Measurements from ENCODE around the gene METTL9. TPM values are rescaled to one million over a fixed set of nuclear protein-coding genes. Genes with fewer than 3 reads are reported as not detected.
A peak's percentile ranks its signal among the peaks of the same experiment; 100 is the strongest.
"Not testable (repeated sequence)": the region's sequence is repeated elsewhere in the genome, so short reads cannot be mapped to it uniquely, and the experiment has no call there.

The METTL9 gene
- total RNA-seq, 2 donors from 2014 or later = 83.7 to 90.6 TPM

GRCh38 chr16:21667575-21667974 lies 68.2 kb downstream of the METTL9 start:
- Histone ChIP-seq H3K4me1 (no peaks in the 10 kb centered on the region), H3K9me3 (no peaks in the 10 kb centered on the region), H3K4me3 (no peak overlapping the region), H3K9ac (ENCODE audit: low read depth in 2 of 2, low read length in 2 of 2) (no peak overlapping the region), H3K36me3 (no peaks in the 10 kb centered on the region), H3K27ac (no peak overlapping the region), H3K27me3 (peaks cover 13% of the 10 kb centered on the region)
- intact Hi-C loops (cut with DNase I) = no loop called here
- no peak for TF ChIP-seq CTCF (IDR thresholded peaks at IDR 0.05)
- no peak for DNase-seq

- no peak overlapping the region for H3K9ac ChIP-seq (ENCODE audit: low read depth in 2 of 2, low read length in 2 of 2)
- no peaks in the 10 kb centered on the region for H3K27me3 ChIP-seq
- H3K4me1 ChIP-seq = no peaks in the 10 kb centered on the region
- H3K9me3 ChIP-seq = no peaks in the 10 kb centered on the region
- intact Hi-C loops (cut with DNase I) = no loop called here
- no peak for TF ChIP-seq CTCF (IDR thresholded peaks at IDR 0.05)
- no peak for DNase-seq
- H3K36me3 ChIP-seq = no peaks in the 10 kb centered on the region
- no peak overlapping the region for H3K27ac ChIP-seq
- H3K4me3 ChIP-seq = no peak overlapping the region
Observed at GRCh38 chr16:21673469-21673868, 74.1 kb downstream of the METTL9 start.

GRCh38 chr16:21674456-21674855 lies 75.1 kb downstream of the METTL9 start:
- DNase-seq; H3K4me1 ChIP-seq; H3K27me3 ChIP-seq; intact Hi-C loops (cut with DNase I); H3K27ac ChIP-seq; H3K9ac ChIP-seq (ENCODE audit: low read depth in 2 of 2, low read length in 2 of 2); H3K9me3 ChIP-seq; H3K4me3 ChIP-seq; H3K36me3 ChIP-seq: not testable (repeated sequence)

GRCh38 chr16:21680714-21681113 lies 81.3 kb downstream of the METTL9 start:
- H3K27ac ChIP-seq; intact Hi-C loops (cut with DNase I); H3K36me3 ChIP-seq; H3K4me1 ChIP-seq; DNase-seq; H3K27me3 ChIP-seq; H3K4me3 ChIP-seq; H3K9me3 ChIP-seq; H3K9ac ChIP-seq (ENCODE audit: low read depth in 2 of 2, low read length in 2 of 2): not testable (repeated sequence)

GRCh38 chr16:21683184-21683583 lies 83.8 kb downstream of the METTL9 start:
- Histone ChIP-seq H3K9me3 (no peaks in the 10 kb centered on the region), H3K9ac (ENCODE audit: low read depth in 2 of 2, low read length in 2 of 2) (no peak overlapping the region), H3K27me3 (no peaks in the 10 kb centered on the region), H3K4me3 (no peak overlapping the region), H3K27ac (no peak overlapping the region), H3K36me3 (no peaks in the 10 kb centered on the region), H3K4me1 (no peaks in the 10 kb centered on the region)
- intact Hi-C loops (cut with DNase I) = no loop called here
- TF ChIP-seq CTCF (IDR thresholded peaks at IDR 0.05) = no peak
- no peak for DNase-seq

- Histone ChIP-seq H3K36me3 (no peaks in the 10 kb centered on the region), H3K9ac (ENCODE audit: low read depth in 2 of 2, low read length in 2 of 2) (no peak overlapping the region), H3K9me3 (no peaks in the 10 kb centered on the region), H3K4me1 (no peaks in the 10 kb centered on the region), H3K4me3 (no peak overlapping the region), H3K27ac (no peak overlapping the region), H3K27me3 (no peaks in the 10 kb centered on the region)
- intact Hi-C loops (cut with DNase I) = no loop called here
- DNase-seq = peak; percentile 32
- TF ChIP-seq CTCF (IDR thresholded peaks at IDR 0.05) = peak; percentile 38
Observed at GRCh38 chr16:21684199-21684598, 84.8 kb downstream of the METTL9 start.

GRCh38 chr16:21685034-21685455 lies 85.7 kb downstream of the METTL9 start:
- H3K4me3 ChIP-seq = no peak overlapping the region
- H3K36me3 ChIP-seq = no peaks in the 10 kb centered on the region
- TF ChIP-seq CTCF (IDR thresholded peaks at IDR 0.05) = no peak
- H3K9me3 ChIP-seq = no peaks in the 10 kb centered on the region
- intact Hi-C loops (cut with DNase I) = no loop called here
- H3K9ac ChIP-seq (ENCODE audit: low read depth in 2 of 2, low read length in 2 of 2) = no peak overlapping the region
- no peaks in the 10 kb centered on the region for H3K27me3 ChIP-seq
- H3K27ac ChIP-seq = no peak overlapping the region
- H3K4me1 ChIP-seq = no peaks in the 10 kb centered on the region
- DNase-seq = no peak
